ENCODE data around the gene HAUS7.

Gene HAUS7

GRCh38 chrX:153477364-153477857, 7.0 kb upstream of the HAUS7 start:
- no peak for TF ChIP-seq CTCF (IDR thresholded peaks at IDR 0.05; ENCODE audit: borderline replicate concordance, insufficient read depth, low read depth, low read length)
- no peak overlapping the region for H3K4me3 ChIP-seq (ENCODE audit: low read depth, low read length)

- no peak for TF ChIP-seq CTCF (IDR thresholded peaks at IDR 0.05; ENCODE audit: borderline replicate concordance, insufficient read depth, low read depth, low read length)
- no peak overlapping the region for H3K4me3 ChIP-seq (ENCODE audit: low read depth, low read length)
Measured at GRCh38 chrX:153476666-153477363, 6.4 kb upstream of the HAUS7 start.

GRCh38 chrX:153475751-153476281, 5.4 kb upstream of the HAUS7 start:
- H3K4me3 ChIP-seq (ENCODE audit: low read depth, low read length): no peak overlapping the region

GRCh38 chrX:153475271-153475670, 4.9 kb upstream of the HAUS7 start:
- H3K4me3 ChIP-seq (ENCODE audit: low read depth, low read length): no peak overlapping the region
- TF ChIP-seq CTCF (IDR thresholded peaks at IDR 0.05; ENCODE audit: borderline replicate concordance, insufficient read depth, low read depth, low read length): no peak

More at GRCh38 chrX:153475751-153476281, 5.4 kb upstream of the HAUS7 start:
- TF ChIP-seq CTCF (IDR thresholded peaks at IDR 0.05; ENCODE audit: borderline replicate concordance, insufficient read depth, low read depth, low read length): no peak

GRCh38 chrX:153474718-153475117, 4.3 kb upstream of the HAUS7 start:
- no peak for TF ChIP-seq CTCF (IDR thresholded peaks at IDR 0.05; ENCODE audit: borderline replicate concordance, insufficient read depth, low read depth, low read length)
- no peak overlapping the region for H3K4me3 ChIP-seq (ENCODE audit: low read depth, low read length)

GRCh38 chrX:153474266-153474665, 3.9 kb upstream of the HAUS7 start:
- TF ChIP-seq CTCF (IDR thresholded peaks at IDR 0.05; ENCODE audit: borderline replicate concordance, insufficient read depth, low read depth, low read length): no peak
- no peak overlapping the region for H3K4me3 ChIP-seq (ENCODE audit: low read depth, low read length)

GRCh38 chrX:153473126-153473525, 2.8 kb upstream of the HAUS7 start:
- no peak for TF ChIP-seq CTCF (IDR thresholded peaks at IDR 0.05; ENCODE audit: borderline replicate concordance, insufficient read depth, low read depth, low read length)
- no peak overlapping the region for H3K4me3 ChIP-seq (ENCODE audit: low read depth, low read length)
